Chondrocyte (in vitro differentiated cells): ENCODE results near the gene PLXNA4. TPM values are rescaled to one million over a fixed set of nuclear protein-coding genes. Genes with fewer than 3 reads are reported as not detected.

Source experiments
- DNase-seq: peaks from one replicate; pipeline ENCODE4 v3.0.0; 2021; ENCODE audit warnings: mixed read lengths, low spot score
- H3K27ac Mint-ChIP-seq: one replicate; pipeline ENCODE4 v1.8.0; 2021; ENCODE audit warnings: mild to moderate bottlenecking, moderate library complexity, mixed read lengths; ENCODE audit not compliant: unreplicated experiment
- H3K27me3 Mint-ChIP-seq: 2 replicates; pipeline ENCODE4 v1.8.0; 2021; ENCODE audit warnings: low read depth, mixed read lengths
- H3K36me3 Mint-ChIP-seq: 2 replicates; pipeline ENCODE4 v1.8.0; 2021; ENCODE audit warnings: low read depth, mixed read lengths
- H3K4me1 Mint-ChIP-seq: 2 replicates; pipeline ENCODE4 v1.8.0; 2021; ENCODE audit warnings: low read depth, mild to moderate bottlenecking, mixed read lengths
- H3K4me3 Mint-ChIP-seq: one replicate; pipeline ENCODE4 v1.8.0; 2021; ENCODE audit warnings: mild to moderate bottlenecking, moderate library complexity, mixed read lengths; ENCODE audit not compliant: unreplicated experiment
- H3K9me3 Mint-ChIP-seq: 2 replicates; pipeline ENCODE4 v1.8.0; 2021; ENCODE audit warnings: low read depth, mixed read lengths
- CTCF ChIP-seq: fragments of 200-600 bp; sonication (generic); IDR thresholded peaks from 2 replicates; pipeline ENCODE4 v1.5.0; 2021; ENCODE audit warnings: antibody characterized with exemption, mild to moderate bottlenecking, moderate library complexity
- total RNA-seq: library from RNA; stranded (reverse); gene quantifications from 3 replicates; pipeline ENCODE4 v1.2.1, GENCODE V29; 2021

PLXNA4 gene
- total RNA-seq, 1 donor from 2014 or later = 11.3 TPM

GRCh38 chr7:132199626-132200025 lies 376.6 kb downstream of the PLXNA4 start:
- Mint-ChIP-seq H3K27ac (no peak overlapping the region), H3K27me3 (no peaks in the 10 kb centered on the region), H3K36me3 (peaks cover 16% of the 10 kb centered on the region), H3K4me1 (no peaks in the 10 kb centered on the region), H3K9me3 (no peaks in the 10 kb centered on the region), H3K4me3 (no peak overlapping the region)
- no peak for TF ChIP-seq CTCF
- no peak for DNase-seq

DNA sequence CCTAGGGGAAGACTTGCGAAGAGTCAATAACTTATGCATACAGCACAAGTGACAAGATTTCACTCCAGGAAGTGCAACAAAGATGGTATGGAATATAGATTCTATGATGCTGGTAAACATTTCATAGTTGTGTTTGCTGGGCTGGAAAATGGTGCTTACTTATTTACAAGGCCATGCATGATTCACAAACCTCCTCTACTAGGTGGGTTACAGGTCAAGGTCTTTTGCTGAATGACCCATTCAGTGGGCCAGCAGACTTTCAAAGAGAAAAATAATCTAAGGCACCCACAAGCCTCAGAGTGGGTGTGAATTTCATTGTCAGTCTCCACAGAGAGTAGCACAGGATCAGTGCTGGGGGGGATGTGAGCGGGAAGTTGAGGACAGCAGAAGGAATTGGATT lies 378.5 kb downstream of the PLXNA4 start:
- H3K4me1 Mint-ChIP-seq = no peaks in the 10 kb centered on the region
- no peaks in the 10 kb centered on the region for H3K9me3 Mint-ChIP-seq
- H3K4me3 Mint-ChIP-seq = no peak overlapping the region
- DNase-seq = no peak
- peaks cover 16% of the 10 kb centered on the region for H3K36me3 Mint-ChIP-seq
- no peak for TF ChIP-seq CTCF
- no peak overlapping the region for H3K27ac Mint-ChIP-seq
- no peaks in the 10 kb centered on the region for H3K27me3 Mint-ChIP-seq

- DNase-seq = no peak
- Mint-ChIP-seq H3K27ac (no peak overlapping the region), H3K27me3 (no peaks in the 10 kb centered on the region), H3K4me3 (no peak overlapping the region), H3K9me3 (no peaks in the 10 kb centered on the region), H3K4me1 (no peaks in the 10 kb centered on the region), H3K36me3 (peaks cover 28% of the 10 kb centered on the region)
- TF ChIP-seq CTCF = no peak
Observed at GRCh38 chr7:132193898-132194297, 382.4 kb downstream of the PLXNA4 start.

GRCh38 chr7:132192809-132193208 lies 383.5 kb downstream of the PLXNA4 start:
- peaks cover 2% of the 10 kb centered on the region for H3K9me3 Mint-ChIP-seq
- no peaks in the 10 kb centered on the region for H3K27me3 Mint-ChIP-seq

GRCh38 chr7:132191418-132191817 lies 384.9 kb downstream of the PLXNA4 start:
- Mint-ChIP-seq H3K9me3 (peaks cover 11% of the 10 kb centered on the region), H3K36me3 (peaks cover 32% of the 10 kb centered on the region), H3K27me3 (no peaks in the 10 kb centered on the region), H3K4me3 (no peak overlapping the region), H3K27ac (no peak overlapping the region), H3K4me1 (no peaks in the 10 kb centered on the region)
- TF ChIP-seq CTCF = no peak
- DNase-seq = no peak

More at GRCh38 chr7:132192809-132193208, 383.5 kb downstream of the PLXNA4 start:
- no peak for DNase-seq
- H3K4me1 Mint-ChIP-seq = no peaks in the 10 kb centered on the region
- H3K36me3 Mint-ChIP-seq = peaks cover 26% of the 10 kb centered on the region
- no peak overlapping the region for H3K27ac Mint-ChIP-seq
- no peak for TF ChIP-seq CTCF
- H3K4me3 Mint-ChIP-seq = no peak overlapping the region
